K562 (cell line): Measurements from ENCODE around the gene SFXN2. TPM values are rescaled to one million over a fixed set of nuclear protein-coding genes. Genes with fewer than 3 reads are reported as not detected.

Source experiments
- ATAC-seq: fragments of 200-7000 bp; cut with Tn5 transposase; 3 replicates; pipeline ENCODE4 v1.9.1; 2020; ENCODE audit warnings: moderate library complexity
- BruUV-seq: library from RNA; stranded (reverse); fragments of 400-500 nt; replicated peaks from 2 replicates; lab custom pipeline; 2021; lab: Mats Ljungman, UMichigan
- CTCF ChIA-PET: fragments of 300-600 bp; formaldehyde crosslinking; extraction: SDS; loops from one replicate; lab custom pipeline; 2021; ENCODE audit warnings: low intra/inter-chr PET ratio; lab: Yijun Ruan, JAX
- POLR2A ChIA-PET: fragments of 300-600, 350-650 bp; sonication (Branson Sonifier 250); formaldehyde crosslinking; extraction: SDS; loops from one replicate; lab custom pipeline; 2021; ENCODE audit warnings: antibody characterized with exemption, inconsistent platforms; lab: Yijun Ruan, JAX
- DNase-seq, 4 experiments: peaks; one replicate each; pipeline versions ENCODE4 v3.0.0 to v3.0.0-alpha.2; 2011 to 2018; ENCODE audit warnings: low spot score in 3 of 4, mixed read lengths in 3 of 4; ENCODE audit errors: extremely low read depth in 1 of 4
- FAIRE-seq: peaks from 2 replicates; lab custom pipeline; 2011; peaks lifted over from hg19 to GRCh38; lab: Jason Lieb, UNC
- H2AFZ ChIP-seq: 2 replicates; pipeline ENCODE4 v1.6.0; 2011; ENCODE audit warnings: low read depth, low read length, control low read depth, inconsistent platforms
- H3K27ac ChIP-seq: fragments of 200-600 bp; 3 replicates; pipeline ENCODE4 v1.8.0; 2011; ENCODE audit warnings: low read depth, mild to moderate bottlenecking, control low read depth, inconsistent platforms, low read length, moderate library complexity, mixed read lengths; ENCODE audit errors: extremely low read depth
- H3K27me3 ChIP-seq, 2 experiments: fragments of 300-600 bp in 1 of 2; 2 replicates in 1 of 2; 3 replicates in 1 of 2; pipeline versions ENCODE4 v1.6.0 to v1.8.0; 2011; ENCODE audit warnings: inconsistent platforms in 2 of 2, low read length in 2 of 2, mild to moderate bottlenecking in 1 of 2, mixed read lengths in 1 of 2, moderate library complexity in 1 of 2; ENCODE audit not compliant: control insufficient read depth in 2 of 2, insufficient read depth in 2 of 2
- H3K36me3 ChIP-seq: fragments of 300-600 bp; 3 replicates; pipeline ENCODE4 v1.8.0; 2011; ENCODE audit warnings: mild to moderate bottlenecking, low read length, inconsistent platforms; ENCODE audit not compliant: control insufficient read depth, insufficient read depth
- H3K4me1 ChIP-seq, 2 experiments: fragments of 200-600 bp in 1 of 2; replicated peaks in 1 of 2; 2 replicates in 1 of 2; 3 replicates in 1 of 2; pipeline versions ENCODE4 v1.5.1 to v1.8.0; 2011; ENCODE audit warnings: inconsistent platforms in 2 of 2, low read length in 2 of 2, mild to moderate bottlenecking in 1 of 2, mixed read lengths in 1 of 2, moderate library complexity in 1 of 2; ENCODE audit not compliant: control insufficient read depth in 2 of 2, insufficient read depth in 2 of 2
- H3K4me2 ChIP-seq: 2 replicates; pipeline ENCODE4 v1.6.1; 2011; ENCODE audit warnings: low read length, control low read depth, inconsistent platforms, mixed read lengths; ENCODE audit not compliant: insufficient read depth
- H3K4me3 ChIP-seq: fragments of 200-600 bp; sonication (generic), shearing (Covaris generic); 2 replicates; pipeline ENCODE4 v1.5.1; 2016; ENCODE audit warnings: control low read depth, inconsistent platforms
- H3K79me2 ChIP-seq: fragments of 200-600 bp; 3 replicates; pipeline ENCODE4 v1.8.0; 2011; ENCODE audit warnings: low read length, inconsistent platforms; ENCODE audit not compliant: control insufficient read depth, insufficient read depth
- H3K9ac ChIP-seq, 2 experiments: 2 replicates each; pipeline versions ENCODE4 v1.6.0 to v1.6.1; 2011; ENCODE audit warnings: low read depth in 2 of 2, low read length in 2 of 2, control low read depth in 1 of 2, inconsistent platforms in 1 of 2, mild to moderate bottlenecking in 1 of 2, mixed read lengths in 1 of 2; ENCODE audit not compliant: insufficient read depth in 1 of 2
- H3K9me1 ChIP-seq: one replicate; pipeline ENCODE4 v1.6.0; 2011; ENCODE audit warnings: inconsistent platforms, mild to moderate bottlenecking, low read length, moderate library complexity; ENCODE audit not compliant: control insufficient read depth, insufficient read depth
- H3K9me3 ChIP-seq: replicated peaks from 2 replicates; pipeline ENCODE4 v1.5.1; 2011; ENCODE audit warnings: low read depth, low read length, inconsistent platforms; ENCODE audit not compliant: control insufficient read depth, insufficient read depth
- H4K20me1 ChIP-seq: replicated peaks from 2 replicates; pipeline ENCODE4 v1.6.1; 2011; ENCODE audit warnings: low read length, inconsistent platforms, mixed read lengths; ENCODE audit not compliant: control insufficient read depth, insufficient read depth
- ARHGAP35 ChIP-seq: fragments of 450-650 bp; IDR thresholded peaks from 2 replicates; pipeline ENCODE4 v1.6.1; 2018; ENCODE audit not compliant: partially characterized antibody
- ARID2 ChIP-seq: fragments of 450-650 bp; IDR thresholded peaks from 2 replicates; pipeline ENCODE4 v1.6.1; 2017; ENCODE audit warnings: antibody characterized with exemption, mild to moderate bottlenecking
- BMI1 ChIP-seq: fragments of 150-350 bp; IDR thresholded peaks from 2 replicates; pipeline ENCODE4 v1.6.1; 2014; ENCODE audit warnings: low read length
- FOXK2 ChIP-seq, 2 experiments: fragments of 450-650 bp; IDR thresholded peaks in 1 of 2; conservative IDR thresholded peaks in 1 of 2; 2 replicates each; pipeline ENCODE4 v1.6.1; 2016; ENCODE audit warnings: low read depth in 2 of 2, mild to moderate bottlenecking in 1 of 2
- LARP7 ChIP-seq: fragments of 450-650 bp; IDR thresholded peaks from 2 replicates; pipeline ENCODE4 v1.6.1; 2016
- MCM2 ChIP-seq: fragments of 450-650 bp; IDR thresholded peaks from 2 replicates; pipeline ENCODE4 v1.6.1; 2017; ENCODE audit warnings: low read depth, mild to moderate bottlenecking
- NBN ChIP-seq: fragments of 450-650 bp; IDR thresholded peaks from 2 replicates; pipeline ENCODE4 v1.6.1; 2016; ENCODE audit warnings: low read depth, mild to moderate bottlenecking
- NR2F6 ChIP-seq: fragments of 450-650 bp; formaldehyde crosslinking; IDR thresholded peaks from 2 replicates; pipeline ENCODE4 v1.4.0; 2020; ENCODE audit warnings: mild to moderate bottlenecking
- SRF ChIP-seq, 2 experiments: fragments of 250-450, 450-650 bp in 1 of 2; sonication (Bioruptor Pico) in 1 of 2; sonication (generic) in 1 of 2; formaldehyde crosslinking; IDR thresholded peaks; 2 replicates each; pipeline versions ENCODE4 v1.5.0 to v1.5.1; 2020 to 2022; ENCODE audit warnings: mild to moderate bottlenecking in 1 of 2, missing genetic modification reagents in 1 of 2
- ZFP1 ChIP-seq: fragments of 450-650 bp; formaldehyde crosslinking; IDR thresholded peaks from 2 replicates; pipeline ENCODE4 v1.4.0; 2020; ENCODE audit warnings: mild to moderate bottlenecking, mixed read lengths
- ZNF23 ChIP-seq: fragments of 250-450 bp; sonication (Bioruptor Pico); IDR thresholded peaks from 2 replicates; pipeline ENCODE4 v1.4.0; 2020; ENCODE audit warnings: mild to moderate bottlenecking
- ZNF586 ChIP-seq: fragments of 450-650 bp; formaldehyde crosslinking; conservative IDR thresholded peaks from 2 replicates; pipeline ENCODE4 v1.4.0; 2020; ENCODE audit warnings: mild to moderate bottlenecking, moderate library complexity
- WGBS: fragments of 100-300 bp; shearing (Covaris generic); methylation state at CpG from one replicate; pipeline ENCODE4 v1.1.6; 2016; ENCODE audit warnings: low coverage, mixed read lengths; ENCODE audit not compliant: insufficient coverage; ENCODE audit errors: missing lambda C conversion rate; 5-methylcytosine and 5-hydroxymethylcytosine counted together
- in situ Hi-C: fragments of 300-500 bp; cut with MboI; formaldehyde crosslinking; loops from 4 replicates; pipeline ENCODE4 v1.15.0; 2018; ENCODE audit warnings: inconsistent platforms, mixed read lengths
- intact Hi-C: fragments of 100-400 bp; cut with micrococcal nuclease; formaldehyde crosslinking; loops from 2 replicates; pipeline ENCODE4 v1.14.2; 2022
- polyA plus RNA-seq, 8 experiments: library from polyadenylated mRNA; depleted of rRNA in 4 of 8; stranded (reverse) in 5 of 8; unstranded in 3 of 8; fragments of >200 nt; fragmentation: Nextera tagmentation in 2 of 8; fragmentation: Illumina TruSeq in 1 of 8; extraction: Ambion mirVana in 2 of 8; extraction: Trizol in 1 of 8; gene quantifications; 2 replicates each; pipeline versions ENCODE4 v1.2.1 to v1.2.3, GENCODE V29; 2011 to 2014; ENCODE audit warnings: inconsistent platforms in 1 of 8, missing spikeins in 1 of 8
- total RNA-seq, 7 experiments: library from RNA; depleted of rRNA in 6 of 7; stranded (reverse); fragments of >200 nt in 6 of 7; fragmentation: Illumina TruSeq in 2 of 7; extraction: Trizol in 2 of 7; gene quantifications; 2 replicates each; pipeline versions ENCODE4 v1.2.1 to v1.2.3, GENCODE V29; 2011 to 2021; ENCODE audit warnings: low replicate concordance in 1 of 7
- TF ChIP-seq, protein P1 (sequence below): fragments of 250-450 bp; sonication (Bioruptor Pico); IDR thresholded peaks from 2 replicates; pipeline ENCODE4 v1.5.0; 2020; ENCODE audit warnings: mild to moderate bottlenecking, borderline replicate concordance
- TF ChIP-seq, protein P2 (sequence below): fragments of 250-450 bp; sonication (Bioruptor Pico); IDR thresholded peaks from 2 replicates; pipeline ENCODE4 v1.4.0; 2020; ENCODE audit warnings: borderline replicate concordance
- TF ChIP-seq, protein P3 (sequence below): fragments of 200-800 bp; sonication (Bioruptor generic); IDR thresholded peaks from 2 replicates; pipeline ENCODE4 v1.6.1; 2016; ENCODE audit warnings: missing genetic modification characterization, missing compliant biosample characterization

The SFXN2 gene
- total and polyA plus RNA-seq, 9 of the 15 experiments (the other 6 are each of a cell fraction or from before 2014, with no cell fraction given): 7.3 to 23.8 (median 15.7) TPM

GRCh38 chr10:102698894-102699293, 15.5 kb upstream of the SFXN2 start:
- Histone ChIP-seq H3K36me3 (no peaks in the 10 kb centered on the region; the same call in 2 of the 3 replicates), H3K9me3 (no peaks in the 10 kb centered on the region), H3K9ac (no peak overlapping the region), H3K27ac (no peak overlapping the region), H3K79me2 (no peaks in the 10 kb centered on the region), H3K9me1 (no peaks in the 10 kb centered on the region), H3K4me3 (no peak overlapping the region), H3K27me3 (no peaks in the 10 kb centered on the region), H3K4me1 (no peaks in the 10 kb centered on the region; a peak in 1 of 5 replicates), H4K20me1 (no peaks in the 10 kb centered on the region), H3K4me2 (no peak overlapping the region), H2AFZ (no peak overlapping the region)
- DNase-seq (no peak), ATAC-seq (no peak), FAIRE-seq (no peak)
- 57% methylated on average over 2 of the region's 2 CpGs for WGBS
- BruUV-seq: no TSS peak
- intact Hi-C loops (no loop called here), in situ Hi-C loops (no loop called here)
- TF ChIP-seq, protein P1, sequence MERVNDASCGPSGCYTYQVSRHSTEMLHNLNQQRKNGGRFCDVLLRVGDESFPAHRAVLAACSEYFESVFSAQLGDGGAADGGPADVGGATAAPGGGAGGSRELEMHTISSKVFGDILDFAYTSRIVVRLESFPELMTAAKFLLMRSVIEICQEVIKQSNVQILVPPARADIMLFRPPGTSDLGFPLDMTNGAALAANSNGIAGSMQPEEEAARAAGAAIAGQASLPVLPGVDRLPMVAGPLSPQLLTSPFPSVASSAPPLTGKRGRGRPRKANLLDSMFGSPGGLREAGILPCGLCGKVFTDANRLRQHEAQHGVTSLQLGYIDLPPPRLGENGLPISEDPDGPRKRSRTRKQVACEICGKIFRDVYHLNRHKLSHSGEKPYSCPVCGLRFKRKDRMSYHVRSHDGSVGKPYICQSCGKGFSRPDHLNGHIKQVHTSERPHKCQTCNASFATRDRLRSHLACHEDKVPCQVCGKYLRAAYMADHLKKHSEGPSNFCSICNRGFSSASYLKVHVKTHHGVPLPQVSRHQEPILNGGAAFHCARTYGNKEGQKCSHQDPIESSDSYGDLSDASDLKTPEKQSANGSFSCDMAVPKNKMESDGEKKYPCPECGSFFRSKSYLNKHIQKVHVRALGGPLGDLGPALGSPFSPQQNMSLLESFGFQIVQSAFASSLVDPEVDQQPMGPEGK (CRISPR knock-in tag): no peak
- no peak for TF ChIP-seq MCM2
- TF ChIP-seq LARP7: no peak
- TF ChIP-seq NBN: no peak
- no peak for TF ChIP-seq NR2F6 (CRISPR knock-in tag)
- TF ChIP-seq ARID2: no peak
- TF ChIP-seq ZNF586 (CRISPR knock-in tag): no peak
- TF ChIP-seq ARHGAP35: no peak
- TF ChIP-seq, protein P2, sequence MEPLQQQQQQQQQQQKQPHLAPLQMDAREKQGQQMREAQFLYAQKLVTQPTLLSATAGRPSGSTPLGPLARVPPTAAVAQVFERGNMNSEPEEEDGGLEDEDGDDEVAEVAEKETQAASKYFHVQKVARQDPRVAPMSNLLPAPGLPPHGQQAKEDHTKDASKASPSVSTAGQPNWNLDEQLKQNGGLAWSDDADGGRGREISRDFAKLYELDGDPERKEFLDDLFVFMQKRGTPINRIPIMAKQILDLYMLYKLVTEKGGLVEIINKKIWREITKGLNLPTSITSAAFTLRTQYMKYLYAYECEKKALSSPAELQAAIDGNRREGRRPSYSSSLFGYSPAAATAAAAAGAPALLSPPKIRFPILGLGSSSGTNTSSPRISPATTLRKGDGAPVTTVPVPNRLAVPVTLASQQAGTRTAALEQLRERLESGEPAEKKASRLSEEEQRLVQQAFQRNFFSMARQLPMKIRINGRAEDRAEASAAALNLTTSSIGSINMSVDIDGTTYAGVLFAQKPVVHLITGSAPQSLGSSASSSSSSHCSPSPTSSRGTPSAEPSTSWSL (CRISPR knock-in tag): no peak
- TF ChIP-seq, protein P3, sequence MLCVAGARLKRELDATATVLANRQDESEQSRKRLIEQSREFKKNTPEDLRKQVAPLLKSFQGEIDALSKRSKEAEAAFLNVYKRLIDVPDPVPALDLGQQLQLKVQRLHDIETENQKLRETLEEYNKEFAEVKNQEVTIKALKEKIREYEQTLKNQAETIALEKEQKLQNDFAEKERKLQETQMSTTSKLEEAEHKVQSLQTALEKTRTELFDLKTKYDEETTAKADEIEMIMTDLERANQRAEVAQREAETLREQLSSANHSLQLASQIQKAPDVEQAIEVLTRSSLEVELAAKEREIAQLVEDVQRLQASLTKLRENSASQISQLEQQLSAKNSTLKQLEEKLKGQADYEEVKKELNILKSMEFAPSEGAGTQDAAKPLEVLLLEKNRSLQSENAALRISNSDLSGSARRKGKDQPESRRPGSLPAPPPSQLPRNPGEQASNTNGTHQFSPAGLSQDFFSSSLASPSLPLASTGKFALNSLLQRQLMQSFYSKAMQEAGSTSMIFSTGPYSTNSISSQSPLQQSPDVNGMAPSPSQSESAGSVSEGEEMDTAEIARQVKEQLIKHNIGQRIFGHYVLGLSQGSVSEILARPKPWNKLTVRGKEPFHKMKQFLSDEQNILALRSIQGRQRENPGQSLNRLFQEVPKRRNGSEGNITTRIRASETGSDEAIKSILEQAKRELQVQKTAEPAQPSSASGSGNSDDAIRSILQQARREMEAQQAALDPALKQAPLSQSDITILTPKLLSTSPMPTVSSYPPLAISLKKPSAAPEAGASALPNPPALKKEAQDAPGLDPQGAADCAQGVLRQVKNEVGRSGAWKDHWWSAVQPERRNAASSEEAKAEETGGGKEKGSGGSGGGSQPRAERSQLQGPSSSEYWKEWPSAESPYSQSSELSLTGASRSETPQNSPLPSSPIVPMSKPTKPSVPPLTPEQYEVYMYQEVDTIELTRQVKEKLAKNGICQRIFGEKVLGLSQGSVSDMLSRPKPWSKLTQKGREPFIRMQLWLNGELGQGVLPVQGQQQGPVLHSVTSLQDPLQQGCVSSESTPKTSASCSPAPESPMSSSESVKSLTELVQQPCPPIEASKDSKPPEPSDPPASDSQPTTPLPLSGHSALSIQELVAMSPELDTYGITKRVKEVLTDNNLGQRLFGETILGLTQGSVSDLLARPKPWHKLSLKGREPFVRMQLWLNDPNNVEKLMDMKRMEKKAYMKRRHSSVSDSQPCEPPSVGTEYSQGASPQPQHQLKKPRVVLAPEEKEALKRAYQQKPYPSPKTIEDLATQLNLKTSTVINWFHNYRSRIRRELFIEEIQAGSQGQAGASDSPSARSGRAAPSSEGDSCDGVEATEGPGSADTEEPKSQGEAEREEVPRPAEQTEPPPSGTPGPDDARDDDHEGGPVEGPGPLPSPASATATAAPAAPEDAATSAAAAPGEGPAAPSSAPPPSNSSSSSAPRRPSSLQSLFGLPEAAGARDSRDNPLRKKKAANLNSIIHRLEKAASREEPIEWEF: no peak
- TF ChIP-seq BMI1: no peak
- TF ChIP-seq ZFP1 (CRISPR knock-in tag): no peak
- no peak for TF ChIP-seq ZNF23 (CRISPR knock-in tag)
- TF ChIP-seq FOXK2 (conservative IDR thresholded peaks at IDR 0.05 in 1 of 2, IDR thresholded peaks at IDR 0.05 in 1 of 2; ENCODE audit: low read depth in 2 of 2): no peak
- no peak for TF ChIP-seq SRF (CRISPR knock-in tag; IDR thresholded peaks at IDR 0.05)
- CTCF ChIA-PET: no interaction called here
- POLR2A ChIA-PET: interaction anchor here (0.8 kb wide), 1 partner anchor 11 kb away, joined by 4 read pairs; no protein-coding TSS in a partner anchor
